Keratinocyte (primary cell): ENCODE measurements around the gene OR1L8. TPM values are rescaled to one million over a fixed set of nuclear protein-coding genes. Genes with fewer than 3 reads are reported as not detected.

Experiments used
- DNase-seq: peaks from one replicate; pipeline ENCODE4 v3.0.0-alpha.2; 2011; ENCODE audit warnings: low read depth, missing footprints, low spot score
- FAIRE-seq: peaks from 2 replicates; lab custom pipeline; 2011; peaks lifted over from hg19 to GRCh38; lab: Jason Lieb, UNC
- H2AFZ ChIP-seq: 2 replicates; pipeline ENCODE4 v1.6.0; 2012; ENCODE audit warnings: low read length, control low read depth, inconsistent platforms; ENCODE audit not compliant: control insufficient read depth
- H3K27ac ChIP-seq: 2 replicates; pipeline ENCODE4 v1.5.1; 2011; ENCODE audit warnings: low read length; ENCODE audit not compliant: control insufficient read depth, insufficient read depth
- H3K27me3 ChIP-seq: 3 replicates; pipeline ENCODE4 v1.6.0; 2011; ENCODE audit warnings: low read length; ENCODE audit not compliant: control insufficient read depth, insufficient read depth; ENCODE audit errors: extremely low read depth
- H3K36me3 ChIP-seq, 2 experiments: 2 replicates in 1 of 2; 3 replicates in 1 of 2; pipeline ENCODE4 v1.5.1; 2011; ENCODE audit warnings: low read length in 2 of 2, mild to moderate bottlenecking in 1 of 2; ENCODE audit not compliant: control insufficient read depth in 2 of 2, insufficient read depth in 2 of 2; ENCODE audit errors: extremely low read depth in 1 of 2
- H3K4me1 ChIP-seq: 3 replicates; pipeline ENCODE4 v1.5.1; 2011; ENCODE audit warnings: low read length; ENCODE audit not compliant: control insufficient read depth, insufficient read depth; ENCODE audit errors: extremely low read depth
- H3K4me2 ChIP-seq: 3 replicates; pipeline ENCODE4 v1.6.0; 2011; ENCODE audit warnings: low read depth, low read length; ENCODE audit not compliant: control insufficient read depth, insufficient read depth; ENCODE audit errors: extremely low read depth
- H3K4me3 ChIP-seq, 3 experiments: fragments of 200-600 bp in 1 of 3; sonication (generic) in 1 of 3; 2 replicates in 2 of 3; 3 replicates in 1 of 3; pipeline ENCODE4 v1.5.1; 2011 to 2016; ENCODE audit warnings: low read length in 3 of 3, mild to moderate bottlenecking in 3 of 3, control low read depth in 2 of 3, inconsistent platforms in 1 of 3, low read depth in 1 of 3, mixed read lengths in 1 of 3, mixed run types in 1 of 3, moderate library complexity in 1 of 3; ENCODE audit not compliant: control insufficient read depth in 2 of 3, insufficient read depth in 2 of 3; ENCODE audit errors: extremely low read depth in 1 of 3
- H3K79me2 ChIP-seq: 2 replicates; pipeline ENCODE4 v1.6.0; 2012; ENCODE audit warnings: low read length; ENCODE audit not compliant: control insufficient read depth, insufficient read depth
- H3K9ac ChIP-seq: 3 replicates; pipeline ENCODE4 v1.6.0; 2011; ENCODE audit warnings: low read length; ENCODE audit not compliant: control insufficient read depth, insufficient read depth; ENCODE audit errors: extremely low read depth
- H3K9me1 ChIP-seq: 3 replicates; pipeline ENCODE4 v1.6.0; 2011; ENCODE audit warnings: low read length; ENCODE audit not compliant: control insufficient read depth, insufficient read depth; ENCODE audit errors: extremely low read depth
- H3K9me3 ChIP-seq: 2 replicates; pipeline ENCODE4 v1.5.1; 2012; ENCODE audit warnings: low read depth, low read length; ENCODE audit not compliant: control insufficient read depth
- H4K20me1 ChIP-seq: 3 replicates; pipeline ENCODE4 v1.6.0; 2011; ENCODE audit warnings: low read length; ENCODE audit not compliant: control insufficient read depth, insufficient read depth; ENCODE audit errors: extremely low read depth
- EZH2 ChIP-seq: IDR thresholded peaks from one replicate; pipeline ENCODE4 v1.6.1; 2012; ENCODE audit warnings: inconsistent platforms, mild to moderate bottlenecking, low read length, moderate library complexity
- dilution Hi-C: fragments of 300-500 bp; cut with MboI; formaldehyde crosslinking; loops from one replicate; pipeline ENCODE4 v1.7.0; 2020; ENCODE audit warnings: low sequenced_read_pairs; ENCODE audit not compliant: extremely low pct_ligation_motif_present
- polyA plus RNA-seq, 5 experiments: library from polyadenylated mRNA; depleted of rRNA in 3 of 5; stranded (reverse) in 3 of 5; stranded (forward) in 1 of 5; unstranded in 1 of 5; fragments of >200 nt; gene quantifications; 1 replicate in 1 of 5; 2 replicates in 3 of 5; 3 replicates in 1 of 5; pipeline versions ENCODE4 v1.2.1 to v1.2.3, GENCODE V29; 2011 to 2012; ENCODE audit warnings: missing spikeins in 2 of 5, low read depth in 1 of 5, low replicate concordance in 1 of 5
- TF ChIP-seq, protein P1 (sequence below), 3 experiments: IDR thresholded peaks in 1 of 3; conservative IDR thresholded peaks in 1 of 3; optimal IDR thresholded peaks in 1 of 3; 2 replicates in 2 of 3; 3 replicates in 1 of 3; pipeline versions ENCODE3 to v1.5.1; 2011; ENCODE audit warnings: low read length in 3 of 3, mild to moderate bottlenecking in 3 of 3, moderate library complexity in 2 of 3, control low read depth in 1 of 3, inconsistent platforms in 1 of 3; ENCODE audit not compliant: insufficient read depth in 2 of 3; ENCODE audit errors: extremely low read depth in 1 of 3

The OR1L8 gene
- polyA plus RNA-seq, 1 donor (not counting 4 experiments of a cell fraction or from before 2014, with no cell fraction given), result not detected

DNA sequence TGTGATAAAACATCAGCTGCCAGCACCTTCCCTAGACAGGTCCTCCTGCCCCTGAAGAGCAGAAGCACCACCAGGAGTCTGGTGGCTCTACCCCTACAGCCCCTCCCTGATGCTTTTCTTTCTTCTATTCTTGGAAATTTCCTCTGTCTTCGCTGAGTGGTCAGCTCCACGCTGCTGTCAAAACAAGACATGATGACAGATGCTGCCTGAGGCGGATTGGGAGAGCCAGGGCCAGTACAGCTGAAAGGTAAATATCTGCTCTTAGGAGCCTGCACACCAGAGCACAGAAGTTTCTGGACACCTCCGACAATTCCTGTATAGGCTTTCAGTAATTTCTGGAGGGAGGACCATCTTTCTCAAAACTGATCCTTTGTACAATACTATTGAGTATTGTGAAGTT, 26.6 kb upstream of the OR1L8 start:
- Histone ChIP-seq H3K27ac (no peak overlapping the region), H3K9ac (no peak overlapping the region), H2AFZ (no peak overlapping the region), H3K27me3 (no peaks in the 10 kb centered on the region), H3K9me3 (no peaks in the 10 kb centered on the region), H3K4me3 (no peak overlapping the region), H3K9me1 (no peaks in the 10 kb centered on the region), H3K4me1 (no peaks in the 10 kb centered on the region), H3K4me2 (no peak overlapping the region), H3K36me3 (no peaks in the 10 kb centered on the region), H3K79me2 (no peaks in the 10 kb centered on the region), H4K20me1 (no peaks in the 10 kb centered on the region)
- no peak for FAIRE-seq
- no peak for DNase-seq
- TF ChIP-seq, protein P1, sequence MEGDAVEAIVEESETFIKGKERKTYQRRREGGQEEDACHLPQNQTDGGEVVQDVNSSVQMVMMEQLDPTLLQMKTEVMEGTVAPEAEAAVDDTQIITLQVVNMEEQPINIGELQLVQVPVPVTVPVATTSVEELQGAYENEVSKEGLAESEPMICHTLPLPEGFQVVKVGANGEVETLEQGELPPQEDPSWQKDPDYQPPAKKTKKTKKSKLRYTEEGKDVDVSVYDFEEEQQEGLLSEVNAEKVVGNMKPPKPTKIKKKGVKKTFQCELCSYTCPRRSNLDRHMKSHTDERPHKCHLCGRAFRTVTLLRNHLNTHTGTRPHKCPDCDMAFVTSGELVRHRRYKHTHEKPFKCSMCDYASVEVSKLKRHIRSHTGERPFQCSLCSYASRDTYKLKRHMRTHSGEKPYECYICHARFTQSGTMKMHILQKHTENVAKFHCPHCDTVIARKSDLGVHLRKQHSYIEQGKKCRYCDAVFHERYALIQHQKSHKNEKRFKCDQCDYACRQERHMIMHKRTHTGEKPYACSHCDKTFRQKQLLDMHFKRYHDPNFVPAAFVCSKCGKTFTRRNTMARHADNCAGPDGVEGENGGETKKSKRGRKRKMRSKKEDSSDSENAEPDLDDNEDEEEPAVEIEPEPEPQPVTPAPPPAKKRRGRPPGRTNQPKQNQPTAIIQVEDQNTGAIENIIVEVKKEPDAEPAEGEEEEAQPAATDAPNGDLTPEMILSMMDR (optimal IDR thresholded peaks at IDR 0.05 in 1 of 3, IDR thresholded peaks at IDR 0.05 in 1 of 3, conservative IDR thresholded peaks at IDR 0.05 in 1 of 3; ENCODE audit: extremely low read depth in 1 of 3, insufficient read depth in 2 of 3, low read length in 3 of 3), result no peak
- TF ChIP-seq EZH2, result no peak
- dilution Hi-C loops, result no loop called here

DNA sequence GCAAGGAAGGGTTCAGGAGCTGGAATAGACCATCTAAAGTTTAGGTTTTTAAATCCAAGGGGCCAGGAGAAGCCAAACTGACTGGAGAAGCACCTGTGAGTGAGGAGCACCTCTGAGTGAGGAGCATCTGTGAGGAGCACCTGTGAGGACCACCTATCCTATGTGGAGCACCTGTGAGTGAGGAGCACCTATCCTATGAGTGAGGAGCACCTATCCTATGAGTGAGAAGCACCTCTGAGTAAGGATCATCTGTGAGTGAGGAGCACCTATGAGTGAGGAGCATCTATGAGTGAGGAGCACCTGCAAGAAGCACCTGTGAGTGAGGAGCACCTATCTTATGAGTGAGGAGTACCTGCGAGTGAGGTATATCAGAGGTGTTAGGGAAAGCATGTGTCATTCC, 23.4 kb upstream of the OR1L8 start:
- no peak overlapping the region for H3K4me2 ChIP-seq
- H3K4me1 ChIP-seq, result no peaks in the 10 kb centered on the region
- no peaks in the 10 kb centered on the region for H4K20me1 ChIP-seq
- dilution Hi-C loops, result no loop called here
- H3K9me3 ChIP-seq, result no peaks in the 10 kb centered on the region
- no peaks in the 10 kb centered on the region for H3K36me3 ChIP-seq
- no peaks in the 10 kb centered on the region for H3K9me1 ChIP-seq
- no peak overlapping the region for H3K9ac ChIP-seq
- H3K4me3 ChIP-seq, result no peak overlapping the region
- no peak overlapping the region for H2AFZ ChIP-seq
- TF ChIP-seq EZH2, result no peak
- TF ChIP-seq, protein P1 (optimal IDR thresholded peaks at IDR 0.05 in 1 of 3, IDR thresholded peaks at IDR 0.05 in 1 of 3, conservative IDR thresholded peaks at IDR 0.05 in 1 of 3; ENCODE audit: extremely low read depth in 1 of 3, insufficient read depth in 2 of 3, low read length in 3 of 3), result no peak
- FAIRE-seq, result no peak
- DNase-seq, result no peak
- H3K27me3 ChIP-seq, result no peaks in the 10 kb centered on the region
- no peaks in the 10 kb centered on the region for H3K79me2 ChIP-seq
- H3K27ac ChIP-seq, result no peak overlapping the region
